ENCODE results near the gene CDHR2.

DNA sequence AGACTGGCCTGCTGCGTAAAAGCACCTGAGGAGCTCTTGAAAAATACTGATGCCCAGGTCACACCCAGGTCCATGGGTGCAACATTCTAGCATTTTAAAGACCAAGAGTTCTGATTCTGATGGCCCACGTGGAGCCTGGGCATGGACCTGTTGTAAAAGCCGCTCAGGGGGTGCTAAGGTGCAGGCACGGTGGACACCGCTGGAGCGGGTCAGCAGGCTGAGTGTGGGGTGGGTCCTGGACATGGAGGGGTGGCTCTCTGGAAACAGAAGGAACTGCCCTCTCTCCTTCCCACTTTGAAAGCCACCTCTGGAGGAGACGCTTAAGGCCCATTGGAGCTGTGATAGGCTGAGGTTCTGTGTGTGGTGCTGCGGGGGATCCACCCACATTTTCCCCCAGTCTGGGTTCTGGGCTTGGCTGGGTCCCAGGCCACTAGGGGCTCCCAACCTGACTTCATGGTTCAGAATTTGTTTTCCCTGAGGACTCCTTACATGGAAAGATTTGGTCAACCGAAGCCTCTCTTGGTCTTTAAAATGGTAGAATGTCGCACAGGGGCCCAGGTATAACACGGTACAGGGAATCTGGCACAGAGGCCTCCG lies 44.2 kb downstream of the CDHR2 start:
- TF ChIP-seq EZH2 (IDR thresholded peaks at IDR 0.05) (no peak), POLR2AphosphoS5 (IDR thresholded peaks at IDR 0.05; ENCODE audit: borderline replicate concordance, low read depth, low read length) (no peak), FOXP2 (optimal IDR thresholded peaks at IDR 0.05; ENCODE audit: control extremely low read depth, extremely low read length, insufficient read depth) (no peak)
